Measurements from ENCODE around the gene PCDHGA3.

DNA sequence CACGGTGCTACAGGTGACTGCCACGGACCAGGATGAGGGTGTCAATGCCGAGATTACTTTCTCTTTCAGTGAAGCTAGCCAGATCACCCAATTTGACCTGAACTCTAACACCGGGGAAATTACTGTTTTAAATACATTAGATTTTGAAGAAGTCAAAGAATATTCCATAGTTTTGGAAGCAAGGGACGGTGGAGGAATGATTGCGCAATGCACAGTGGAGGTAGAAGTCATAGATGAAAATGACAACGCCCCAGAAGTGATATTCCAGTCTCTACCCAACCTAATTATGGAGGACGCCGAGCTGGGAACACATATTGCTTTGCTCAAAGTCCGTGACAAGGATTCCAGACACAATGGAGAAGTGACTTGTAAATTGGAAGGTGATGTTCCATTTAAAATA is 45.0 kb downstream of the PCDHGA3 start:
- TF ChIP-seq, protein P1, sequence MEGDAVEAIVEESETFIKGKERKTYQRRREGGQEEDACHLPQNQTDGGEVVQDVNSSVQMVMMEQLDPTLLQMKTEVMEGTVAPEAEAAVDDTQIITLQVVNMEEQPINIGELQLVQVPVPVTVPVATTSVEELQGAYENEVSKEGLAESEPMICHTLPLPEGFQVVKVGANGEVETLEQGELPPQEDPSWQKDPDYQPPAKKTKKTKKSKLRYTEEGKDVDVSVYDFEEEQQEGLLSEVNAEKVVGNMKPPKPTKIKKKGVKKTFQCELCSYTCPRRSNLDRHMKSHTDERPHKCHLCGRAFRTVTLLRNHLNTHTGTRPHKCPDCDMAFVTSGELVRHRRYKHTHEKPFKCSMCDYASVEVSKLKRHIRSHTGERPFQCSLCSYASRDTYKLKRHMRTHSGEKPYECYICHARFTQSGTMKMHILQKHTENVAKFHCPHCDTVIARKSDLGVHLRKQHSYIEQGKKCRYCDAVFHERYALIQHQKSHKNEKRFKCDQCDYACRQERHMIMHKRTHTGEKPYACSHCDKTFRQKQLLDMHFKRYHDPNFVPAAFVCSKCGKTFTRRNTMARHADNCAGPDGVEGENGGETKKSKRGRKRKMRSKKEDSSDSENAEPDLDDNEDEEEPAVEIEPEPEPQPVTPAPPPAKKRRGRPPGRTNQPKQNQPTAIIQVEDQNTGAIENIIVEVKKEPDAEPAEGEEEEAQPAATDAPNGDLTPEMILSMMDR (IDR thresholded peaks at IDR 0.05; ENCODE audit: low read depth, low read length) = no peak
- TF ChIP-seq EZH2phosphoT487 (IDR thresholded peaks at IDR 0.05; ENCODE audit: low read depth) = no peak

Measured in OCI-LY3 (cell line).